K562 (cell line): ENCODE data around the gene FOSL1. TPM values are rescaled to one million over a fixed set of nuclear protein-coding genes. Genes with fewer than 3 reads are reported as not detected.
A peak's percentile ranks its signal among the peaks of the same experiment; 100 is the strongest.

Experiments used
- CHD7 ChIP-seq: fragments of 200-600 bp; sonication (generic); IDR thresholded peaks from one replicate; pipeline ENCODE4 v1.6.1; 2012; ENCODE audit warnings: mild to moderate bottlenecking, low read depth, low read length, inconsistent platforms
- CREB5 ChIP-seq: fragments of 250-450 bp; sonication (Bioruptor Pico); IDR thresholded peaks from 2 replicates; pipeline ENCODE4 v1.5.0; 2020; ENCODE audit warnings: mild to moderate bottlenecking
- E2F5 ChIP-seq: sonication (generic); formaldehyde crosslinking; IDR thresholded peaks from 2 replicates; pipeline ENCODE4 v1.8.0; 2022; ENCODE audit warnings: mild to moderate bottlenecking, missing genetic modification reagents
- GATA2 ChIP-seq: sonication (generic); formaldehyde crosslinking; IDR thresholded peaks from 2 replicates; pipeline ENCODE4 v1.4.0; 2020; ENCODE audit warnings: mild to moderate bottlenecking, missing genetic modification reagents
- MCM2 ChIP-seq: fragments of 450-650 bp; IDR thresholded peaks from 2 replicates; pipeline ENCODE4 v1.6.1; 2017; ENCODE audit warnings: low read depth, mild to moderate bottlenecking
- NFE2L1 ChIP-seq: fragments of 450-650 bp; IDR thresholded peaks from 2 replicates; pipeline ENCODE4 v1.6.1; 2016; ENCODE audit warnings: missing genetic modification characterization, low read depth, mild to moderate bottlenecking, missing compliant biosample characterization, moderate library complexity, borderline replicate concordance
- PTBP1 ChIP-seq: fragments of 200-400 bp; formaldehyde crosslinking; IDR thresholded peaks from 2 replicates; pipeline ENCODE4 v1.6.1; 2017; ENCODE audit warnings: low read depth, low read length
- SOX6 ChIP-seq: fragments of 450-650 bp; IDR thresholded peaks from 2 replicates; pipeline ENCODE4 v1.6.1; 2014; ENCODE audit warnings: mild to moderate bottlenecking
- VEZF1 ChIP-seq: fragments of 200-800 bp; sonication (Bioruptor generic); IDR thresholded peaks from 2 replicates; pipeline ENCODE4 v1.6.1; 2017; ENCODE audit warnings: missing genetic modification characterization, missing compliant biosample characterization
- ZNF24 ChIP-seq: fragments of 450-650 bp; IDR thresholded peaks from 2 replicates; pipeline ENCODE4 v1.6.1; 2016
- polyA plus RNA-seq, 8 experiments: library from polyadenylated mRNA; depleted of rRNA in 4 of 8; stranded (reverse) in 5 of 8; unstranded in 3 of 8; fragments of >200 nt; fragmentation: Nextera tagmentation in 2 of 8; fragmentation: Illumina TruSeq in 1 of 8; extraction: Ambion mirVana in 2 of 8; extraction: Trizol in 1 of 8; gene quantifications; 2 replicates each; pipeline versions ENCODE4 v1.2.1 to v1.2.3, GENCODE V29; 2011 to 2014; ENCODE audit warnings: inconsistent platforms in 1 of 8, missing spikeins in 1 of 8
- total RNA-seq, 7 experiments: library from RNA; depleted of rRNA in 6 of 7; stranded (reverse); fragments of >200 nt in 6 of 7; fragmentation: Illumina TruSeq in 2 of 7; extraction: Trizol in 2 of 7; gene quantifications; 2 replicates each; pipeline versions ENCODE4 v1.2.1 to v1.2.3, GENCODE V29; 2011 to 2021; ENCODE audit warnings: low replicate concordance in 1 of 7

The FOSL1 gene
- total and polyA plus RNA-seq, 9 of the 15 experiments (the other 6 are each of a cell fraction or from before 2014, with no cell fraction given), result 3.5 to 39.6 (median 10.0) TPM

GRCh38 chr11:65891219-65892136, 8.7 kb downstream of the FOSL1 start (continued):
- TF ChIP-seq CREB5 (no peak), E2F5 (CRISPR knock-in tag) (no peak), GATA2 (CRISPR knock-in tag) (no peak), MCM2 (no peak), ZNF24 (peak; percentile 57; the same call in 1 of the 2 replicates), SOX6 (no peak), PTBP1 (no peak; the same call in none of the 2 replicates), NFE2L1 (tag) (no peak), VEZF1 (peak; percentile 73), CHD7 (peak; percentile 73)
